ENCODE data around the gene PARP1.
"Not testable (repeated sequence)": the region's sequence is repeated elsewhere in the genome, so short reads cannot be mapped to it uniquely, and the experiment has no call there.

PARP1 gene

GRCh38 chr1:226407497-226408284 is at the start of gene PARP1:
PARP1 (minus strand) TSS chr1:226408093; CDS start chr1:226407929, 164 bp downstream.
- peak; percentile 86 for DNase-seq

GRCh38 chr1:226457307-226457712 is 49.4 kb upstream of the PARP1 start:
- DNase-seq, result no peak

DNA sequence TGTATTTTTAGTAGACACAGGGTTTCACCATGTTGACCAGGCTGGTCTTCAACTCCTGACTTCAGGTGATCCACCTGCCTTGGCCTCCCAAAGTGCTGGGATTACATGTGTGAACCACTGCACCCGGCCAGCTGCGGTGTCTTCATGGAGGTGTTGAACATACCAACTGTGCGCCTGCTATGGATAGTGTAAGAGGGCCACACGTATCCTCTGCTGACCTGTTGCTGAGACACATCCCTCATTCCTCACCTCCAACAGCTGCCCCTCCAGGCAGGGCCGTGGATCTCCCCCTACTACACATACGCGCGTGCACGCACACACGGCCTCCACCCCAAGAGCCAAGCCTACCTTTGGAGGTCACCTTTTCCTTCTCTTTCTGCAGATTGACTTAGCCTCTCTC is 48.0 kb upstream of the PARP1 start:
- no peak for DNase-seq

DNA sequence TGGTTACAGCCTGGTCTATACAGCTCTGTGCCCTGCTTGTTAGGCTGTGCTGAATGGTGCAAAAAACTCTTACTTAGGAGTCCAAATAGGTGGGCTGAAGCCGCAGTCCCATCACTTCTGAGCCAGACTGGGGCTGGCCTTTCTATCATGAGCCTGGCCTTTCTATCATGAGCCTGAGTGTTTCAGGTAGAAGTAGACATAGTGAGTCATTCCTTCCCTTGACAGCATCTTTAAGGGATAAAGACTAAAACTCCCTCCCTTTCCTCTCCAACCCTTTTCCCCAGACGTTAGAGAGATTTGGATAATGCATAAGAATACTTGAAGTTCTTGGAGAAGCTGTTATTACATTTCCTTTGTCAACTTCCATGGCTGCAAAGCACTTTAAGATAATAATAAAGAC is 46.5 kb upstream of the PARP1 start:
- no peak for DNase-seq

- DNase-seq, result no peak
These were observed 45.3 kb upstream of the PARP1 start for GRCh38 chr1:226453015-226453704.

GRCh38 chr1:226450688-226451087 is 42.8 kb upstream of the PARP1 start:
- no peak for DNase-seq

- DNase-seq, result no peak
These were observed 41.9 kb upstream of the PARP1 start for GRCh38 chr1:226449823-226450222.

DNA sequence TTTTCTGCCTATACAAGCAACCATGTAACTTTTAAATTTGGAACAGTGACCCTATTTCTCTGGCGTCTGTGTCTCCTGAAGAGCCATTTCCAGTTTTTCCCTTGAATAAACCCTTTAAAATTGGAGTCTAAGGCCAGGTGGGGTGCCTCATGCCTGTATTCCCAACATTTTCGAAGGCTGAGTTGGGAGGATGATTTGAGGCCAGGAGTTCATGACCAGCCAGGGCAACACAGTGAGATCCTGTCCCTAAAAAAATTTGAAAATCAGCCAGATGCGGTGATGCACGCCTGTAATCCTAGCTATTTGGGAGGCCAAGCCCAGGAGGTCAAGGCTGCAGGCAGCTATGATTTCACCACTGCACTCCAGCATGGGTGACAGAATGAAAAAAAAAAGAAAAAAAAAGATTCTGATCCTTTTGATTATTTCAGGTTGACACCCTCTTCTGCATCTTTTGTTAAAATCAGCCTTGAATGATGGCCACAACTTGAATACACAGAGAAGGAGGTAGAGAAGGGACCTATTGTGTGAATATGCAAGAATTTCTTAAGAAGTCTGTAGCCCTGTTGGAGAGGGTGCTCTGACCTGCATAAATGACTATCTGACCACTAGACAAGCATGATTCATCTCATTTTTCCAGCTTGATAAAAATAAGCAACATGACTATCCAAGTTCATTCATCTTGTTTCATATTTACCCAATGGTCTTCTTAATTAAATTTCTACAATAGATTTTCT is 40.2 kb upstream of the PARP1 start:
- no peak for DNase-seq

GRCh38 chr1:226446094-226446493 is 38.2 kb upstream of the PARP1 start:
- DNase-seq, result no peak

GRCh38 chr1:226444901-226445300 is 37.0 kb upstream of the PARP1 start:
- DNase-seq, result no peak

GRCh38 chr1:226443439-226443838 is 35.5 kb upstream of the PARP1 start:
- DNase-seq, result no peak

DNA sequence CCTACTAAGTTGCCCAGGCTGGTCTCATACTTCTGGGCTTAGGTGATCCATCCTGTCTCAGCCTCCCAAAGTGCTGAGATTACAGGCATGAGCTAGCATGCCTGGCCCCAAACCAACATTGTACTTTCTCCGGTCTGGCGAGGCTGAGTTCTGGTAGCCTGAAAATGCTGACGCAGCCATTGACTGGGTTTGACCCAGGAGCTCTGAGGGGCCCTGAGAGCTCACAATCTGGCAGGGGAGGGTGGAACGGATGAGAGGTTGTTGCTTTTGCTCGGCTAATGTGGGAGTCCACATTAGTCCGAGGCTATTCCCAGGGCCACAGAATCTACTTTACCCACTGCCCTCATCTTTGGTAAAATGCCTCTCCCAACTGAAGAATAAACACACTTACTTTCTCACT is 35.1 kb upstream of the PARP1 start:
- DNase-seq, result no peak

DNA sequence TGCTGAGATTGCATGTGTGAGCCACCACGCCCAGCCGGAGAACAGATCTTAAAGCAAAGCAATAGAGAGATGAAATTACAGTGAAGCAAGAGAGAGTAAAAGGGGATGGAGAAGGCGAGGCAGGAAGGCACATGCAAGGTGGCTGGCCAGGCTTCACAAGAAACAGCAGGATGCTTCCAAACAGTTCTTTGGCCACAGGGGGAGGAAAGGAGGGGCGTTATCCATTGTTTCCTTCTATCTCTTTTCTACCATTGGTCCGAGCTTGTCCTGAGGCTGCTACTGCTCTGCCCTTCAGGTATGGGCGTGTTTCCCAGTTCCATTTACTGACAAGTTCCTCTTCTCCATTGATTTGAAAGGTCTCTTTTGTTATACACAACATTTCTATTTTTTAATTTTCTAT is 33.7 kb upstream of the PARP1 start:
- DNase-seq, result no peak

DNA sequence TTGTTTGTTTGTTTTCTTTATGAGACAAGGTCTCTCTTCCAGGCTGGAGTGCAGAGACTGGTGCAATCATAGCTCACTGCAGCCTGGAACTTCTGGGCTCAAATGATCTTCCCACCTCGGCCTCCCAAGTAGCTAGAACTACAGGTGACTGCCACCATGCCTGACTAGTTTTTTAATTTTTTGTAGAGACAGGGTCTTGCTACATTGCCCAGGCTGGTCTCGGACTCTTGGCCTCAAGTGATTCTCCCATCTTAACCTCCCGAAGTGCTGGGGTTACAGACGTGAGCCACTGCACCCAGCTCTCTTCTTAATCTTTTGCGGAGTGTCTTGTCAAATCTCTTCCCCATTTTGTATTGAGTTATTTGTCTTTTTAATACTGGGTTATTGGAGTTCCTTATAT is 32.6 kb upstream of the PARP1 start:
- DNase-seq, result no peak

- no peak for DNase-seq
These were observed 30.1 kb upstream of the PARP1 start for GRCh38 chr1:226438007-226438406.

DNA sequence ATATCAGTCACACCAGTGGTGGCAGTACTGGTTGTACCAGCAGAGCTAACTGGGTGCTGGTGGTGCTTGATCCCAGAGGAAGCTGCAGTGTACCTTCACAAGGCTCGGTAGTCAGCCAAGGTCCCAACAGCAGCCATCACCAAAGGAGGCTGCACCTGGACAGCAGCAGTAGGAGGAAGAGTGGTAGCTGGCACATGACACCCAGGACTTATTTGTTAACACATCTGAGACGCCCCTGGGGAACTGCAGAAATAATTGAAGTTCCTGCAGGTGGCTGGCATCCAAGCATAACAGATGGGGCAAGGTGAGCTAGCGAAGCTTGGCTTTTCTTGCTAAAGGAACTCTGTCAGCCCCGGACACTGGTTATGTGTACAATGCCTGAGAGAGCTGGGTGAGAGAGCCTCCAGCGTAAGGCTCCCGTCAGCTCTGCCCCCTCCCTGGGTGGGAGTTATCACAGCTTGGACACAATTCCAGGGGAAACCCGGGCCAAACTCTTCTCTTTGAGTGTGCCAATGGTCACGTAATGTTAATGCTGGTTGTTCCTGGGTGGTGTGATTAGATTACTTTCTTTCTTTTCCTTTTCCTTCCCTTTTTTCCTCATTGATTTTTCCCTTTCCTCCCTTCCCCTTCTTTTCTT is 29.1 kb upstream of the PARP1 start:
- peak; percentile 76 for DNase-seq

- no peak for DNase-seq
These were observed 28.6 kb upstream of the PARP1 start for GRCh38 chr1:226436472-226436854.

GRCh38 chr1:226433341-226433720 is 25.4 kb upstream of the PARP1 start:
- peak; percentile 35 for DNase-seq

GRCh38 chr1:226432586-226433340 is 24.9 kb upstream of the PARP1 start:
- DNase-seq, result no peak

- not testable (repeated sequence) for DNase-seq
These were observed 24.0 kb upstream of the PARP1 start for GRCh38 chr1:226431898-226432297.

GRCh38 chr1:226429858-226430715 is 22.2 kb upstream of the PARP1 start:
- no peak for DNase-seq

Data from DMS 273 treated with DMSO at 0.1 percent for 48 hours (cell line).